Retinal pigment epithelial cell (primary cell): Measurements from ENCODE around the gene CNDP2.
"Not testable (repeated sequence)": the region's sequence is repeated elsewhere in the genome, so short reads cannot be mapped to it uniquely, and the experiment has no call there.

ENCODE experiments used
- DNase-seq: peaks from one replicate; pipeline ENCODE4 v3.0.0-alpha.2; 2010; ENCODE audit warnings: low read depth
- H3K4me3 ChIP-seq: 2 replicates; pipeline ENCODE4 v1.5.1; 2011; ENCODE audit warnings: mild to moderate bottlenecking, low read length, control low read depth, moderate library complexity
- TF ChIP-seq, protein P1 (sequence below): conservative IDR thresholded peaks from 2 replicates; pipeline ENCODE4 v1.5.1; 2011; ENCODE audit warnings: low read depth, low read length, control low read depth, inconsistent platforms

The CNDP2 gene

DNA sequence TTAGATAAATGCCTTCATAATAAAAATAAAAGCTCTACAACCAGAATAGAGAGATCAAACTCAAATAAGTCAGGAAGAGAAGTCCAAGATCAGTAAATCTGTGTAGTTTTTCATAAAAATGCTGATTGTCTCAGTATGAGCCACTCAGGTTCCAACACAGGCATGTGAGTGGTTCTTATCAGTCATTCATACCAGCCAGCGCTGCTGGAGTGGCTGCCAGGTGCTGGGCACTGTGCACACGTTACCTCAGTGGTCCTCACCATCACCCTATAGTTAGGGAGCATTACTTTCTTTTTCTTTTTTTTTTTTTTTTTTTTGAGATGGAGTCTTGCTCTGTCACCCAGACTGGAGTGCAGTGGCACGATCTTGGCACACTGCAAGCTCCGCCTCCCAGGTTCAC is 61.9 kb downstream of the CNDP2 start:
- TF ChIP-seq, protein P1, sequence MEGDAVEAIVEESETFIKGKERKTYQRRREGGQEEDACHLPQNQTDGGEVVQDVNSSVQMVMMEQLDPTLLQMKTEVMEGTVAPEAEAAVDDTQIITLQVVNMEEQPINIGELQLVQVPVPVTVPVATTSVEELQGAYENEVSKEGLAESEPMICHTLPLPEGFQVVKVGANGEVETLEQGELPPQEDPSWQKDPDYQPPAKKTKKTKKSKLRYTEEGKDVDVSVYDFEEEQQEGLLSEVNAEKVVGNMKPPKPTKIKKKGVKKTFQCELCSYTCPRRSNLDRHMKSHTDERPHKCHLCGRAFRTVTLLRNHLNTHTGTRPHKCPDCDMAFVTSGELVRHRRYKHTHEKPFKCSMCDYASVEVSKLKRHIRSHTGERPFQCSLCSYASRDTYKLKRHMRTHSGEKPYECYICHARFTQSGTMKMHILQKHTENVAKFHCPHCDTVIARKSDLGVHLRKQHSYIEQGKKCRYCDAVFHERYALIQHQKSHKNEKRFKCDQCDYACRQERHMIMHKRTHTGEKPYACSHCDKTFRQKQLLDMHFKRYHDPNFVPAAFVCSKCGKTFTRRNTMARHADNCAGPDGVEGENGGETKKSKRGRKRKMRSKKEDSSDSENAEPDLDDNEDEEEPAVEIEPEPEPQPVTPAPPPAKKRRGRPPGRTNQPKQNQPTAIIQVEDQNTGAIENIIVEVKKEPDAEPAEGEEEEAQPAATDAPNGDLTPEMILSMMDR = no peak
- no peak for DNase-seq
- no peak overlapping the region for H3K4me3 ChIP-seq

DNA sequence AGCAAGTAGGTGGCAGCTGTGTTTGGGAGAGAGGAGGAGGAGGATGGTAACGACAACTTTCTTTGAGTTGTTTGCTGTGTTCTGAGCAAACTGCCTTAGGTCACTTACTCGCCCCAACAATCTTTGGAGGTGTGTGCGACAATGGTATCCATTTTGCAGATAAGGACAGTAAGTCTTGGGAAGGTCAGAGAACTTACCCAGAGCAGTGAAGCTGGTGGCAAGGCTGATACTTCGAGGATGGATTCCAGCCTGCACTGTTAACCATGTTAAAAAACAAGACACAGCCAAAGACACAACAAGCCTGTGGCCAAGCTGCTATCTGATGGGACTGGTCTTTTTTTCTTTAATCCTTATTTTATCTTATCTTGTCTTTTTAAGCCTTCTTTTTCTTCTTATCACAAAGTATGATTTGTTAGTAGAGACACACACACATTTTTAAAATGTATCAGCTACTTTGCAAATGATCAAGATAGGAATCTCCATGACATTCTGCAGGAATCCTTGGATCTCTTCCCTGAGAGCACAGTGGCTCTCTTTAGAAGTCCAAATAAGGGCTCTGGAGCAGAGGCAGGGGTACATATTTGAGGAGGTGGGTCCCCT is 66.1 kb downstream of the CNDP2 start:
- no peak for DNase-seq
- no peak overlapping the region for H3K4me3 ChIP-seq
- TF ChIP-seq, protein P1 = no peak

DNA sequence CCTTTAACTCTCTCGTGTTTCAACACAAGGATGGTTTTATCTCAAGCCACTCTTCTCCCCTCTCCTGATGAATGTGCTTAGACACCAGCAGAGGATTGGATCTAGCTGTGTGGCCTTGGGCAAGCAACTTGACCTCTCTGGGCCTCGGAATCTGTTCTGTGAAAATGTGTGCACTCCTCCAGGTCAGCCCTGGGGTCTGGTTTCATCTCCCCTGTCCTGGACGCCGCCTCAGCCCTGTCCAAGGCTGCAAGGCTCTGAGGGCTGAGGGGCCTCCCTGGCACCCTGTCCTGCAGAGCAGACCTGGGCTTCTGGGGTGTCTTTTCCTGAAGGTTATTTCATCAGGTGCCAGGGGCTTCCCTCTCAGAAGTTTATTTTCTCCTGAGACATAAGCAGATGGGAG is 66.6 kb downstream of the CNDP2 start:
- TF ChIP-seq, protein P1 = no peak
- no peak overlapping the region for H3K4me3 ChIP-seq
- no peak for DNase-seq

DNA sequence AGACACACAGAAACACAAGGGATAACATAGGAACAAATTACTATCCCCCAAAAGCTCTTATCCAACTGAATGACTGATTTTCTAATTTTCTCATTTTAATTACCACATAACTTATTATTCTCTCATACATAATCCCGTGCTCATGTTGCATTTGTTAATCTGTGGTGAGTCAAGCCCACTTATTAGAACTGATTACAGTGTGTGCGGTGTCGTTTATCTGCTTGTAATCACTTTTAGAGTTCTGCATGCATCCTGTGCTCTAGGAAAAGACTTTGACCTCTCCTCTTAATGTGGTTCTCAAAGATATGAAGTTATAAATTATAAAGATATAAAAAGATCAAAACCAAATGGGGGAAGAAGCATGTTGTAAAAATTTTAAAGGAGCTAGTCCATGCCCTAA is 67.8 kb downstream of the CNDP2 start:
- no peak overlapping the region for H3K4me3 ChIP-seq
- TF ChIP-seq, protein P1 = no peak
- DNase-seq = no peak

DNA sequence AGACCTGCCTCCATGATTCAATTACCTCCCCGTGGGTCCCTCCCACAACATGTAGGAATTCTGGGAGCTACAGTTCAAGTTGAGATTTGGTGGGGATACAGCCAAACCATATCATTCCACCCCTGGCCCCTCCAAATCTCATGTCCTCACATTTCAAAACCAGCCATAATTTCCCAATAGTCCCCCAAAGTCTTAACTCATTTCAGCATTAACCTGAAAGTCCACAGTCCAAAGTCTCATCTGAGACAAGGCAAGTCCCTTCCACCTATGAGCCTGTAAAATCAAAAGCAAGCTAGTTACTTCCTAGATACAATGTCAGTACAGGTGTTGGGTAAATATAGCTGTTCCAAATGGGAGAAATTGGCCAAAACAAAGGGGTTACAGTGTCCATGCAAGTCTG is 69.0 kb downstream of the CNDP2 start:
- H3K4me3 ChIP-seq, DNase-seq: not testable (repeated sequence)

DNA sequence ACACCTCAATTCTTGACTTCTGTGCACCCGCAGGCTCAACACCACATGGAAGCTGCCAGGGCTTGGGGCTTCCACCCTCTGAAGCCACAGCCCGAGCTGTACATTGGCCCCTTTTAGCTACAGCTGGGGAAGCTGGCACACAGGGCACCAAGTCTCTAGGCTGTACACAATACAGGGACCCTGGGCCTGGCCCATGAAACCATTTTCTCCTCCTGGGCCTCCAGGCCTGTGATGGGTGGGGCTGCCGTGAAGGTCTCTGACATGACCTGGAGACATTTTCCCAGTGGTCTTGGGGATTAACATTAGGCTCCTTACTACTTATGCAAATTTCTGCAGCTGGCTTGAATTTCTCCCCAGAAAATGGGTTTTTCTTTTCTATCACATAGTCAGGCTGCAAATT is 69.8 kb downstream of the CNDP2 start:
- DNase-seq, H3K4me3 ChIP-seq: not testable (repeated sequence)

DNA sequence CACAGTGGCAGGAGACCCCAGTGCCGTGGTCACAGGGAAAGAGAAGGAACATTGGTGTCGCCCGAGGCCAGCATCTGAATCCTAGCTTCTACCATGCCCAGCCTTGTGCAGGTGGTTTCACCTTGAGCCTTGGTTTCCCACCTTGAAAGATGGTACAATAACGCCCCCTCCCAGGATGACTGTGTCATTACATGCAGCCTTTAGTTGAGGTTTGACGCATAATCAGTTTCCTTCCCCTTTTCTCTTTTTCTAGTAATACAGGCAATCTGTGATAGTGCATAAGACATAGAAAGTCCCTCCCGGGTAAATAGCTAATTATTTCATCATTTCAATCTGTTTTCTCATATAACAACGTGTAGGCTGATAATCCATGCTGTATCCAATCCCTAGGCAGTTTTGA is 71.7 kb downstream of the CNDP2 start:
- no peak for DNase-seq
- TF ChIP-seq, protein P1 = no peak

DNA sequence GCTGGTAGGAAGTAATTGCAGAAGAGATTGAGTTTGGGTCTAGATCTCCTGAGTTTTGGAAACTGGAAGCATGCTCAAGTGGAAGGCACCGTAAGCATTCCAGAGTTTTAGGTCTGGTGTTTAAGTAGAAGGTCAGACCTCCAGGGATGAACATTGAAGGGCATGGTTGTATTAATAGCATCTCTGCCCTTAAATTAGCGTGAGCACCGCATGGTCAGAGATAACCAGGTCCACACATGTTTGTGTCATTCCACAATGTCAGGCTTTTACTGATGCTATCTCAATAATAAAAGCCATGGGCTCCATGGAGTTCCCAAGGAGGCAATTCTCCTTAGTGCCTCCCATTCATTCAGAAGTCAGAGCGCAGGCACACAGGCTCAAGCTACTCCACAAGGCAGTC is 73.2 kb downstream of the CNDP2 start:
- DNase-seq = no peak
- TF ChIP-seq, protein P1 = no peak
- H3K4me3 ChIP-seq = no peak overlapping the region

More for the DNA sequence above, 71.7 kb downstream of the CNDP2 start:
- no peak overlapping the region for H3K4me3 ChIP-seq
